C4-2B (cell line): Measurements from ENCODE around the gene P4HA1.
"Not testable (repeated sequence)": the region's sequence is repeated elsewhere in the genome, so short reads cannot be mapped to it uniquely, and the experiment has no call there.

Experiments
- ZFX ChIP-seq: fragments of 450-650 bp; IDR thresholded peaks from 2 replicates; pipeline ENCODE4 v1.6.1; 2017
- TF ChIP-seq, protein P1 (sequence below): fragments of 450-650 bp; conservative IDR thresholded peaks from 2 replicates; pipeline ENCODE4 v1.5.1; 2017; ENCODE audit warnings: mild to moderate bottlenecking

DNA sequence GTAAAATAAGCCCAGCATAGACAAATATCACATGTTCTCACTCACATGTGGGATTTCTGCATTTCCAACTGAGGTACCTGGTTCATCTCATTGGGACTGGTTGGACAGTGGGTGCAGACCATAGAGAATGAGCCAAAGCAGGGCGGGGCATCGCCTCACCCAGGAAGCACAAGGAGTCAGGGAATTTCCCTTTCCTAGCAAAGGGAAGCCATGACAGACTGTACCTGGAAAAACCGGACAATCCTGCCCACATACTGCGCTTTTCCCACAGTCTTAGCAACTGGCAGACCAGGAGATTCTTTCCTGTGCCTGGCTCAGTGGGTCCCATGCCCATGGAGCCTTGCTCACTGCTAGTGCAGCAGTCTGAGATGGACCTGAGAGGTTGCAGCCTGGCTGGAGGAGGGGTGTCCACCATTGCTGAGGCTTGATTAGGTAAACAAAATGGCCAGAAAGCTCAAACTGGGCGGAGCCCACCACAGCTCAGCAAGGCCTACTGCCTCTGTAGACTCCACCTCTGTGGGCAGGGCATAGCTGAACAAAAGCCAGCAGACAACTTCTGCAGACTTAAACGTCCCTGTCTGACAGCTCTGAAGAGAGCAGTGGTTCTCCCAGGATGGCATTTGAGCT is 75.0 kb downstream of the P4HA1 start:
- TF ChIP-seq, protein P1, sequence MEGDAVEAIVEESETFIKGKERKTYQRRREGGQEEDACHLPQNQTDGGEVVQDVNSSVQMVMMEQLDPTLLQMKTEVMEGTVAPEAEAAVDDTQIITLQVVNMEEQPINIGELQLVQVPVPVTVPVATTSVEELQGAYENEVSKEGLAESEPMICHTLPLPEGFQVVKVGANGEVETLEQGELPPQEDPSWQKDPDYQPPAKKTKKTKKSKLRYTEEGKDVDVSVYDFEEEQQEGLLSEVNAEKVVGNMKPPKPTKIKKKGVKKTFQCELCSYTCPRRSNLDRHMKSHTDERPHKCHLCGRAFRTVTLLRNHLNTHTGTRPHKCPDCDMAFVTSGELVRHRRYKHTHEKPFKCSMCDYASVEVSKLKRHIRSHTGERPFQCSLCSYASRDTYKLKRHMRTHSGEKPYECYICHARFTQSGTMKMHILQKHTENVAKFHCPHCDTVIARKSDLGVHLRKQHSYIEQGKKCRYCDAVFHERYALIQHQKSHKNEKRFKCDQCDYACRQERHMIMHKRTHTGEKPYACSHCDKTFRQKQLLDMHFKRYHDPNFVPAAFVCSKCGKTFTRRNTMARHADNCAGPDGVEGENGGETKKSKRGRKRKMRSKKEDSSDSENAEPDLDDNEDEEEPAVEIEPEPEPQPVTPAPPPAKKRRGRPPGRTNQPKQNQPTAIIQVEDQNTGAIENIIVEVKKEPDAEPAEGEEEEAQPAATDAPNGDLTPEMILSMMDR = not testable (repeated sequence)
- not testable (repeated sequence) for TF ChIP-seq ZFX
